Neural progenitor cell (in vitro differentiated cells): ENCODE data around the gene ZNF341. TPM values are rescaled to one million over a fixed set of nuclear protein-coding genes. Genes with fewer than 3 reads are reported as not detected.

ENCODE experiments used
- DNase-seq: peaks from one replicate; pipeline ENCODE4 v3.0.0-alpha.2; 2016; ENCODE audit warnings: low spot score
- H2AFZ ChIP-seq: fragments of 200-600 bp; sonication (generic); replicated peaks from 2 replicates; pipeline ENCODE4 v1.6.1; 2016; ENCODE audit warnings: antibody characterized with exemption
- H3F3A ChIP-seq: fragments of 200-600 bp; sonication (generic); 2 replicates; pipeline ENCODE4 v1.6.1; 2016; ENCODE audit warnings: antibody characterized with exemption, low read depth
- H3K27ac ChIP-seq: fragments of 200-600 bp; sonication (generic); 2 replicates; pipeline ENCODE4 v1.5.1; 2016; ENCODE audit warnings: mild to moderate bottlenecking
- H3K27me3 ChIP-seq: fragments of 200-600 bp; sonication (generic); 2 replicates; pipeline ENCODE4 v1.6.1; 2016; ENCODE audit warnings: mild to moderate bottlenecking, moderate library complexity
- H3K36me3 ChIP-seq: fragments of 200-600 bp; sonication (generic); 2 replicates; pipeline ENCODE4 v1.5.1; 2016
- H3K4me1 ChIP-seq: fragments of 200-600 bp; sonication (generic); 2 replicates; pipeline ENCODE4 v1.6.1; 2016; ENCODE audit warnings: mixed run types
- H3K4me2 ChIP-seq: fragments of 200-600 bp; sonication (generic); 2 replicates; pipeline ENCODE4 v1.6.1; 2016
- H3K4me3 ChIP-seq: fragments of 200-600 bp; sonication (generic); 2 replicates; pipeline ENCODE4 v1.5.1; 2016
- H3K79me2 ChIP-seq: fragments of 200-600 bp; sonication (generic); 2 replicates; pipeline ENCODE4 v1.6.1; 2016; ENCODE audit warnings: low read depth
- H3K9ac ChIP-seq: fragments of 200-600 bp; sonication (generic); 2 replicates; pipeline ENCODE4 v1.6.1; 2016
- H3K9me3 ChIP-seq: fragments of 200-600 bp; sonication (generic); 2 replicates; pipeline ENCODE4 v1.5.1; 2016; ENCODE audit warnings: low read depth
- H4K20me1 ChIP-seq: fragments of 200-600 bp; sonication (generic); 2 replicates; pipeline ENCODE4 v1.6.1; 2016; ENCODE audit warnings: low read depth
- H3K27ac Mint-ChIP-seq: 3 replicates; pipeline ENCODE4 v1.8.0; 2021; ENCODE audit warnings: mixed read lengths
- H3K27me3 Mint-ChIP-seq: 2 replicates; pipeline ENCODE4 v1.8.0; 2022; ENCODE audit warnings: low read depth, mild to moderate bottlenecking, inconsistent platforms, moderate library complexity, mixed read lengths; ENCODE audit not compliant: insufficient read depth
- H3K36me3 Mint-ChIP-seq: 3 replicates; pipeline ENCODE4 v1.8.0; 2021; ENCODE audit warnings: mixed read lengths
- H3K4me1 Mint-ChIP-seq: 3 replicates; pipeline ENCODE4 v1.8.0; 2021; ENCODE audit warnings: mixed read lengths
- H3K4me3 Mint-ChIP-seq: 3 replicates; pipeline ENCODE4 v1.8.0; 2021; ENCODE audit warnings: mild to moderate bottlenecking, moderate library complexity, mixed read lengths
- H3K9me3 Mint-ChIP-seq: 3 replicates; pipeline ENCODE4 v1.8.0; 2020; ENCODE audit warnings: mixed read lengths
- CTCF ChIP-seq: fragments of 200-600 bp; sonication (generic); IDR thresholded peaks from 2 replicates; pipeline ENCODE4 v1.5.1; 2017; ENCODE audit warnings: antibody characterized with exemption, mild to moderate bottlenecking
- EZH2 ChIP-seq: fragments of 200-600 bp; sonication (generic); IDR thresholded peaks from 2 replicates; pipeline ENCODE4 v1.6.1; 2017; ENCODE audit warnings: antibody characterized with exemption, mild to moderate bottlenecking, moderate library complexity
- EZH2phosphoT487 ChIP-seq: fragments of 200-600 bp; sonication (generic); IDR thresholded peaks from 2 replicates; pipeline ENCODE4 v1.6.1; 2017; ENCODE audit warnings: antibody characterized with exemption
- total RNA-seq: library from RNA; depleted of rRNA; stranded (reverse); fragments of >200 nt; gene quantifications from 2 replicates; pipeline ENCODE4 v1.2.3, GENCODE V29; 2015; ENCODE audit warnings: low replicate concordance

The ZNF341 gene
- total RNA-seq, 1 donor from 2014 or later: 0.82 TPM

- H3K27ac Mint-ChIP-seq: no peak overlapping the region
- H3K79me2 ChIP-seq: no peaks in the 10 kb centered on the region
- H3K4me2 ChIP-seq: no peak overlapping the region
- H3K9me3 ChIP-seq: no peaks in the 10 kb centered on the region
- H3K4me1 Mint-ChIP-seq: peaks cover 6% of the 10 kb centered on the region
- H3K9me3 Mint-ChIP-seq: peaks cover 2% of the 10 kb centered on the region
- H3K36me3 Mint-ChIP-seq: peaks cover 16% of the 10 kb centered on the region
- H3K27me3 ChIP-seq: no peaks in the 10 kb centered on the region
- no peaks in the 10 kb centered on the region for H3K4me1 ChIP-seq
- H3K4me3 ChIP-seq: no peak overlapping the region
- no peak for DNase-seq
- TF ChIP-seq EZH2 (no peak), CTCF (no peak), EZH2phosphoT487 (no peak)
- no peaks in the 10 kb centered on the region for H3K36me3 ChIP-seq
- peaks cover 6% of the 10 kb centered on the region for H3K27me3 Mint-ChIP-seq
- no peaks in the 10 kb centered on the region for H4K20me1 ChIP-seq
- H3F3A ChIP-seq: no peaks in the 10 kb centered on the region
- no peak overlapping the region for H3K27ac ChIP-seq
- no peak overlapping the region for H3K9ac ChIP-seq
- no peak overlapping the region for H2AFZ ChIP-seq
- H3K4me3 Mint-ChIP-seq: no peak overlapping the region
Observed at GRCh38 chr20:33757458-33757857, 25.7 kb downstream of the ZNF341 start.

- Histone ChIP-seq H2AFZ (no peak overlapping the region), H3K4me2 (no peak overlapping the region), H3K79me2 (no peaks in the 10 kb centered on the region), H3K27me3 (no peaks in the 10 kb centered on the region), H3K4me1 (no peaks in the 10 kb centered on the region), H3F3A (no peaks in the 10 kb centered on the region), H3K9me3 (no peaks in the 10 kb centered on the region), H3K9ac (no peak overlapping the region), H4K20me1 (no peaks in the 10 kb centered on the region), H3K36me3 (no peaks in the 10 kb centered on the region), H3K27ac (no peak overlapping the region), H3K4me3 (no peak overlapping the region)
- H3K9me3 Mint-ChIP-seq: peaks cover 2% of the 10 kb centered on the region
- no peak for TF ChIP-seq EZH2
- no peak overlapping the region for H3K27ac Mint-ChIP-seq
- H3K27me3 Mint-ChIP-seq: peaks cover 4% of the 10 kb centered on the region
- H3K4me3 Mint-ChIP-seq: no peak overlapping the region
- peaks cover 17% of the 10 kb centered on the region for H3K36me3 Mint-ChIP-seq
- DNase-seq: no peak
- no peaks in the 10 kb centered on the region for H3K4me1 Mint-ChIP-seq
Observed at GRCh38 chr20:33761698-33762250, 30.0 kb downstream of the ZNF341 start.

DNA sequence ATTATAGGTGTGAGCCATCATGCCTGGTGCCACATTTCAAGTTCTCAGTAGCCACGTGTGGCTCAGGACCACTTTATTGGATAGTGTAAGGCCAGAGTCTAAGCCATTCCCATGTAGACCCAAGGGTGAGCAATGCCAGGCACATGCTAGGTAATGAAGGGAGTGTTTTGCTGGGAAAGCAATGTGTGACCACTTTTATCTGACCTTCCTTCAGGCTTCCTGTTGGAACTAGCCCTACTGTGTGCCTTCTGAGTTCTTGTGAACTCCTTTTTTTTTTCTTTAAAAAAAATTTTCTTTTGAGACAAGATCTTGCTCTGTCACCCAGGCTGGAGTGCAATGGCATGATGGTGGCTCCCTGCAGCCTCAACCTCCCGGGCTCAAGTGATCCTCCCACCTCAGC lies 33.3 kb downstream of the ZNF341 start:
- H3K9ac ChIP-seq: no peak overlapping the region
- no peaks in the 10 kb centered on the region for H3K9me3 Mint-ChIP-seq
- peaks cover 2% of the 10 kb centered on the region for H3K27me3 Mint-ChIP-seq

More for the DNA sequence above, 33.3 kb downstream of the ZNF341 start:
- no peaks in the 10 kb centered on the region for H4K20me1 ChIP-seq
- no peaks in the 10 kb centered on the region for H3F3A ChIP-seq
- peaks cover 5% of the 10 kb centered on the region for H3K36me3 Mint-ChIP-seq
- H2AFZ ChIP-seq: no peak overlapping the region
- H3K4me3 ChIP-seq: no peak overlapping the region
- no peaks in the 10 kb centered on the region for H3K4me1 Mint-ChIP-seq
- no peak for TF ChIP-seq EZH2phosphoT487
- TF ChIP-seq CTCF: no peak
- TF ChIP-seq EZH2: no peak
- H3K4me2 ChIP-seq: no peak overlapping the region
- DNase-seq: no peak
- H3K27ac ChIP-seq: no peak overlapping the region
- no peak overlapping the region for H3K27ac Mint-ChIP-seq
- no peaks in the 10 kb centered on the region for H3K36me3 ChIP-seq
- no peaks in the 10 kb centered on the region for H3K27me3 ChIP-seq
- H3K4me1 ChIP-seq: no peaks in the 10 kb centered on the region
- no peaks in the 10 kb centered on the region for H3K9me3 ChIP-seq
- H3K4me3 Mint-ChIP-seq: no peak overlapping the region
- no peaks in the 10 kb centered on the region for H3K79me2 ChIP-seq
